Hepatocyte (in vitro differentiated cells): Measurements from ENCODE around the gene LCN2.

Source experiments
- EZH2phosphoT487 ChIP-seq: fragments of 200-600 bp; sonication (generic); IDR thresholded peaks from one replicate; pipeline ENCODE4 v1.6.1; 2018; ENCODE audit warnings: antibody characterized with exemption, mild to moderate bottlenecking, low read depth, moderate library complexity; ENCODE audit not compliant: unreplicated experiment, severe bottlenecking
- TF ChIP-seq, protein P1 (sequence below): fragments of 200-600 bp; sonication (generic); IDR thresholded peaks from 2 replicates; pipeline ENCODE4 v1.5.1; 2016; ENCODE audit warnings: antibody characterized with exemption, mild to moderate bottlenecking; ENCODE audit not compliant: poor library complexity

DNA sequence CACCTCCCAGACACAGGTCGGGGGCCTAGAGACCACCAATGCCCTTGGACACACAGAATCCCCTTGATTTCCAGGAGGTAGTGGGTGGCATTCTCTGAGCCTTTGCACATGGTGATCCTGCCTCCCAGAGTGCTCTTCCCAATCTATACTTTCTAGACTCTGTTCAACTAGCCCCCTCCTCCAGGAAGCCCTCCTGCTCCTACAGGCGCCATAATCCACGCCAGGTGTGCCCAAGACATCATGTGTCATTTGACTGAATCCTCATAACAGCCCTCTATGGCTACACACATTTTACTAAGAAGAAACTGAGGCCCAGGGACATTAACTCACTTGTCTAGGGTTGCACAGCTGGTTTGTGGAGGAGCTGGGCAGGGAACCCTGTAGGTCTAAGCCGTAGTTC is 18.0 kb downstream of the LCN2 start:
- TF ChIP-seq, protein P1, sequence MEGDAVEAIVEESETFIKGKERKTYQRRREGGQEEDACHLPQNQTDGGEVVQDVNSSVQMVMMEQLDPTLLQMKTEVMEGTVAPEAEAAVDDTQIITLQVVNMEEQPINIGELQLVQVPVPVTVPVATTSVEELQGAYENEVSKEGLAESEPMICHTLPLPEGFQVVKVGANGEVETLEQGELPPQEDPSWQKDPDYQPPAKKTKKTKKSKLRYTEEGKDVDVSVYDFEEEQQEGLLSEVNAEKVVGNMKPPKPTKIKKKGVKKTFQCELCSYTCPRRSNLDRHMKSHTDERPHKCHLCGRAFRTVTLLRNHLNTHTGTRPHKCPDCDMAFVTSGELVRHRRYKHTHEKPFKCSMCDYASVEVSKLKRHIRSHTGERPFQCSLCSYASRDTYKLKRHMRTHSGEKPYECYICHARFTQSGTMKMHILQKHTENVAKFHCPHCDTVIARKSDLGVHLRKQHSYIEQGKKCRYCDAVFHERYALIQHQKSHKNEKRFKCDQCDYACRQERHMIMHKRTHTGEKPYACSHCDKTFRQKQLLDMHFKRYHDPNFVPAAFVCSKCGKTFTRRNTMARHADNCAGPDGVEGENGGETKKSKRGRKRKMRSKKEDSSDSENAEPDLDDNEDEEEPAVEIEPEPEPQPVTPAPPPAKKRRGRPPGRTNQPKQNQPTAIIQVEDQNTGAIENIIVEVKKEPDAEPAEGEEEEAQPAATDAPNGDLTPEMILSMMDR = no peak
- TF ChIP-seq EZH2phosphoT487 = no peak
